Smooth muscle cell (in vitro differentiated cells): ENCODE measurements around the gene NDUFC1. TPM values are rescaled to one million over a fixed set of nuclear protein-coding genes. Genes with fewer than 3 reads are reported as not detected.

Experiments used
- DNase-seq: peaks from one replicate; lab custom pipeline; 2025; ENCODE audit not compliant: unreplicated experiment; lab: John Stamatoyannopoulos, UW
- H2AFZ ChIP-seq: fragments of 200-600 bp; sonication (generic); 2 replicates; pipeline ENCODE4 v1.6.0; 2016; ENCODE audit warnings: antibody characterized with exemption, low read depth, mild to moderate bottlenecking
- H3F3A ChIP-seq: fragments of 200-600 bp; sonication (generic); 2 replicates; pipeline ENCODE4 v1.6.0; 2017; ENCODE audit warnings: antibody characterized with exemption, low read depth
- H3K27ac ChIP-seq: fragments of 200-600 bp; sonication (generic); 2 replicates; pipeline ENCODE4 v1.5.1; 2016; ENCODE audit warnings: low read depth, mild to moderate bottlenecking
- H3K27me3 ChIP-seq: fragments of 200-600 bp; sonication (generic); 2 replicates; pipeline ENCODE4 v1.6.1; 2016; ENCODE audit warnings: low read depth, mild to moderate bottlenecking
- H3K36me3 ChIP-seq: fragments of 200-600 bp; sonication (generic); 2 replicates; pipeline ENCODE4 v1.5.1; 2016; ENCODE audit warnings: low read depth
- H3K4me1 ChIP-seq: fragments of 200-600 bp; sonication (generic); 2 replicates; pipeline ENCODE4 v1.5.1; 2016; ENCODE audit warnings: low read depth
- H3K4me2 ChIP-seq: fragments of 200-600 bp; sonication (generic); 2 replicates; pipeline ENCODE4 v1.6.0; 2016; ENCODE audit warnings: mild to moderate bottlenecking
- H3K4me3 ChIP-seq: fragments of 200-600 bp; sonication (generic); 2 replicates; pipeline ENCODE4 v1.5.1; 2016; ENCODE audit warnings: mild to moderate bottlenecking
- H3K79me2 ChIP-seq: fragments of 200-600 bp; sonication (generic); 2 replicates; pipeline ENCODE4 v1.6.0; 2016; ENCODE audit warnings: low read depth, mild to moderate bottlenecking
- H3K9ac ChIP-seq: fragments of 200-600 bp; sonication (generic); 2 replicates; pipeline ENCODE4 v1.6.0; 2016; ENCODE audit warnings: low read depth
- H3K9me3 ChIP-seq: fragments of 200-600 bp; sonication (generic); replicated peaks from 2 replicates; pipeline ENCODE4 v1.5.1; 2016; ENCODE audit warnings: low read depth
- H4K20me1 ChIP-seq: fragments of 200-600 bp; sonication (generic); 2 replicates; pipeline ENCODE4 v1.6.0; 2016; ENCODE audit warnings: low read depth
- WGBS: methylation state at CpG from one replicate; pipeline ENCODE4 v1.1.7; 2016; ENCODE audit warnings: low lambda C conversion rate; 5-methylcytosine and 5-hydroxymethylcytosine counted together
- polyA plus RNA-seq: library from polyadenylated mRNA; unstranded; fragments of >200 nt; fragmentation: Nextera tagmentation; extraction: Ambion mirVana; gene quantifications from 2 replicates; pipeline ENCODE4 v1.2.1, GENCODE V29; 2016
- total RNA-seq: library from RNA; depleted of rRNA; stranded (reverse); fragments of >200 nt; gene quantifications from 2 replicates; pipeline ENCODE4 v1.2.3, GENCODE V29; 2014
- TF ChIP-seq, protein P1 (sequence below): fragments of 200-600 bp; sonication (generic); IDR thresholded peaks from 2 replicates; pipeline ENCODE4 v1.5.1; 2017; ENCODE audit warnings: borderline replicate concordance, mild to moderate bottlenecking, antibody characterized with exemption; ENCODE audit not compliant: insufficient read depth, poor library complexity, severe bottlenecking

NDUFC1 gene
- total and polyA plus RNA-seq, 2 experiments from 2014 or later: 56.8 to 169 TPM

DNA sequence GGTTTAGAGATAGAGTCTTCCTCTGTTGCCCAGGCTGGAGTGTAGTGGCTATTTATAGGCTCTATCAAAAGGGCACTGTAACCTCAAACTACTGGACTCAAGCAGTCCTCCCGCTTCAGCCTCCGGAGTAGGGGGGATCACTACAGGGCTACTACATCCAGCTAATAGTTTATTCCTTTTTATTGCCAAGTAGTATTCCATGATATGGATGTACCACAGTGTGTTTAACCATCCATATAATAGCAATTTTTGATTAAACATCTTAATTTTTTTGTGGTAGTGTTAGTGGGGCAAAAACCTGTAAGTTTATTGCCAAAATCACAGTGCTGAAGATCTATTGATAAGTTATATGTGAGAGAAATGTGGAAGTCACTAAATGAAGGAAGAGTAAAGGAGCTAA, 2.6 kb upstream of the NDUFC1 start:
- Histone ChIP-seq H3K9ac (no peak overlapping the region), H4K20me1 (peaks cover 72% of the 10 kb centered on the region), H2AFZ (no peak overlapping the region), H3K27ac (no peak overlapping the region), H3K36me3 (no peaks in the 10 kb centered on the region), H3F3A (peaks cover 20% of the 10 kb centered on the region), H3K4me1 (peaks cover 14% of the 10 kb centered on the region), H3K9me3 (no peaks in the 10 kb centered on the region), H3K79me2 (peaks cover 85% of the 10 kb centered on the region), H3K27me3 (no peaks in the 10 kb centered on the region), H3K4me2 (no peak overlapping the region), H3K4me3 (no peak overlapping the region)
- 100% methylated on average over 2 of the region's 2 CpGs for WGBS
- no peak for DNase-seq
- TF ChIP-seq, protein P1, sequence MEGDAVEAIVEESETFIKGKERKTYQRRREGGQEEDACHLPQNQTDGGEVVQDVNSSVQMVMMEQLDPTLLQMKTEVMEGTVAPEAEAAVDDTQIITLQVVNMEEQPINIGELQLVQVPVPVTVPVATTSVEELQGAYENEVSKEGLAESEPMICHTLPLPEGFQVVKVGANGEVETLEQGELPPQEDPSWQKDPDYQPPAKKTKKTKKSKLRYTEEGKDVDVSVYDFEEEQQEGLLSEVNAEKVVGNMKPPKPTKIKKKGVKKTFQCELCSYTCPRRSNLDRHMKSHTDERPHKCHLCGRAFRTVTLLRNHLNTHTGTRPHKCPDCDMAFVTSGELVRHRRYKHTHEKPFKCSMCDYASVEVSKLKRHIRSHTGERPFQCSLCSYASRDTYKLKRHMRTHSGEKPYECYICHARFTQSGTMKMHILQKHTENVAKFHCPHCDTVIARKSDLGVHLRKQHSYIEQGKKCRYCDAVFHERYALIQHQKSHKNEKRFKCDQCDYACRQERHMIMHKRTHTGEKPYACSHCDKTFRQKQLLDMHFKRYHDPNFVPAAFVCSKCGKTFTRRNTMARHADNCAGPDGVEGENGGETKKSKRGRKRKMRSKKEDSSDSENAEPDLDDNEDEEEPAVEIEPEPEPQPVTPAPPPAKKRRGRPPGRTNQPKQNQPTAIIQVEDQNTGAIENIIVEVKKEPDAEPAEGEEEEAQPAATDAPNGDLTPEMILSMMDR: no peak

DNA sequence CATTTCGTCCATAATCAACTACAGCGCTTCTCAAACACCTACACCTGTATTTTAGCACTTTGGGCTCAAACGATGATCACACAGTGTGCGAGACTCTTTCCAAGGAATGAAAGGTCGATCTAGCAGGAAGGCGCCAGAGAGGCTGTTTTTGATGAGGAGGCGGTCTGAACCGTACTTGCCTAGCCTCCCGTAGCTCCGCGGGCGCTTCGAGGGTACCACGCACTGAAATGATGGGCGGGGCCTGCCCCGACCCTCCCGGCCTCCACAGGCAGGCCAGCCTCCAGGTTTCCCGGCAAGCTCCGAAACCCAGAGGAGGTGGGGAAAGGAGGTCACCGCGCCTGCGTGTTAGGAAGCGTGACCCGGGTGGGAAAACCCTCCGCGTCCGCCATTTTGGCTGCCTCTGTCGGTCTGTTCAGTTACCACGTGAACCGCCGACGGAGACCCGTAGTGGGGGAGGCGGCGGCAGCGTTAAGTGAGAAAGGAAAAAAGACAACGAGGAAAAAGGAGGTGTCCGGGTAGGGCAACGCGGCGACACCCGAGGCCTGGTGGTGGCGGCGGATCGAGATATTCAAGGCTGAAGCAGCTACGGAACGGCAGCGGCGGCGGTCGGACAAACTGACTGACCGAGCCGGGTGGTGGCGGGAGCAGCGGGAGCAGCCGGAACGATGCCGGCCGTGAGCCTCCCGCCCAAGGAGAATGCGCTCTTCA, 1.0 kb downstream of the NDUFC1 start, which contains the start of gene NAA15:
NAA15 (plus strand) TSS at position 393 of the 708 bp plus-strand sequence; CDS start at position 666, 273 bp downstream.
- peak within 1 kb of the TSS; percentile 94 for H3K4me2 ChIP-seq
- WGBS: under 1% methylated on average over 61 of the region's 61 CpGs
- peak; percentile 88 for DNase-seq
- no peaks in the 10 kb centered on the region for H3K36me3 ChIP-seq
- no peaks in the 10 kb centered on the region for H3K9me3 ChIP-seq
- H3F3A ChIP-seq: peaks cover 24% of the 10 kb centered on the region
- H3K27ac ChIP-seq: peak within 1 kb of the TSS; percentile 92
- H2AFZ ChIP-seq: peak within 1 kb of the TSS; percentile 88
- H3K9ac ChIP-seq: peak within 1 kb of the TSS; percentile 96
- peaks cover 52% of the 10 kb centered on the region for H3K79me2 ChIP-seq
- TF ChIP-seq, protein P1: no peak
- H4K20me1 ChIP-seq: peaks cover 41% of the 10 kb centered on the region
- H3K4me3 ChIP-seq: peak within 1 kb of the TSS; percentile 99
- H3K27me3 ChIP-seq: no peaks in the 10 kb centered on the region
- peaks cover 22% of the 10 kb centered on the region for H3K4me1 ChIP-seq

DNA sequence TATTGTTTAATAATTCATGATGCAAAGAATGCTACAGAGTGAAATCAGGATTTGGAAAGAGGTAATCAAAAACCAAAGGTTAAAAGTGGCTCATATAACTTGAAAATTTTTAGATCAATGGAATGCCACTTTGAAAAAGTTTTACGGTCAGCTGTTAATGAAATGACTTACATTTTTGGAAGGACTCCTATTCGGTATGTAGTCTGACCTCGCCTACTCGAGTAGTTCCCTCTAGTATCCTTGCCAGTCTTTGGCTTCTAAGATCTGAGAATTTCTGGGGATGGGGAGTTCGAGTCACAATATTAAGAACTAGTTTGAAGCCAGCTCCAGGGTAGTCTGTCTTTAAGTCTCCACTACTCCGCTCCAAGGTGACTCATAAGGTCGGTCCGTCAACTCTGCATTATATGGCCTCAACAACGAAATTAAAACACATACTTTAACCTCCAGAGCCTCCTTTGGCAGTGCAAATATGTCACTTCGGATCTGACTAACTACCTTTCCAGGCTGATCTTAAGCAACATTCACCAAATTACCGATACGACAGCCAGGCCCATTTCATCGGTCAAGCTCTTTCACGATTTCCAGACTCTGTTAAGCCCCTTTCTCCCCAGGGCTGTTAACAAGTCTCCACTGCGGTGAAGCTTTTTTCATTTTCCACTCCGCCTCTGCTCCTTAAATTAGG, 1.7 kb downstream of the NDUFC1 start:
- H3K4me1 ChIP-seq: peaks cover 26% of the 10 kb centered on the region
- TF ChIP-seq, protein P1: no peak
- H2AFZ ChIP-seq: peak overlapping the region; percentile 88
- no peaks in the 10 kb centered on the region for H3K27me3 ChIP-seq
- peak overlapping the region; percentile 96 for H3K9ac ChIP-seq
- peaks cover 24% of the 10 kb centered on the region for H3F3A ChIP-seq
- H3K79me2 ChIP-seq: peaks cover 45% of the 10 kb centered on the region
- H3K27ac ChIP-seq: peak overlapping the region; percentile 92
- peak; percentile 40 for DNase-seq
- peak overlapping the region; percentile 99 for H3K4me3 ChIP-seq
- no peaks in the 10 kb centered on the region for H3K9me3 ChIP-seq
- no peaks in the 10 kb centered on the region for H3K36me3 ChIP-seq
- H3K4me2 ChIP-seq: peak overlapping the region; percentile 94
- H4K20me1 ChIP-seq: peaks cover 35% of the 10 kb centered on the region
- 2% methylated on average over 16 of the region's 16 CpGs for WGBS
